ENCODE measurements around the gene PRSS1.

- TF ChIP-seq CTCF (IDR thresholded peaks at IDR 0.05), result no peak
- no peak for TF ChIP-seq EP300 (IDR thresholded peaks at IDR 0.05)
- no peak for TF ChIP-seq POLR2A (IDR thresholded peaks at IDR 0.05)
Observed at GRCh38 chr7:142709921-142710320, 39.4 kb upstream of the PRSS1 start.

Data from tibial nerve (tissue), 4 donors.